Kidney (tissue), 14 donors: ENCODE results near the gene XYLT1. TPM values are rescaled to one million over a fixed set of nuclear protein-coding genes. Genes with fewer than 3 reads are reported as not detected.

Experiments
- DNase-seq, 5 donors: peaks; one replicate each; pipeline ENCODE4 v3.0.0-alpha.2; 2013 to 2020
- FAIRE-seq: peaks from 2 replicates; lab custom pipeline; 2012; peaks lifted over from hg19 to GRCh38; lab: Jason Lieb, UNC
- H3K27ac ChIP-seq, 2 donors: one replicate each; pipeline ENCODE4 v1.7.0; 2013; ENCODE audit warnings: low read depth in 2 of 2, low read length in 2 of 2, inconsistent platforms in 1 of 2
- H3K27me3 ChIP-seq: one replicate; pipeline ENCODE4 v1.7.1; 2013; ENCODE audit warnings: low read length, inconsistent platforms; ENCODE audit not compliant: control insufficient read depth, insufficient read depth
- H3K36me3 ChIP-seq, 3 donors: one replicate each; pipeline versions ENCODE4 v1.7.0 to v1.7.1; 2013; ENCODE audit warnings: low read length in 3 of 3, control low read depth in 1 of 3, inconsistent platforms in 1 of 3; ENCODE audit not compliant: insufficient read depth in 3 of 3, control insufficient read depth in 2 of 3
- H3K4me1 ChIP-seq, 3 donors: one replicate each; pipeline versions ENCODE4 v1.7.0 to v1.7.1; 2013; ENCODE audit warnings: low read length in 3 of 3, inconsistent platforms in 1 of 3, low read depth in 1 of 3; ENCODE audit not compliant: control insufficient read depth in 2 of 3, insufficient read depth in 2 of 3
- H3K4me3 ChIP-seq, 3 donors: one replicate each; pipeline versions ENCODE4 v1.7.0 to v1.8.1; 2013; ENCODE audit warnings: low read length in 3 of 3, control low read depth in 1 of 3, inconsistent platforms in 1 of 3
- H3K9ac ChIP-seq, 3 donors: one replicate each; pipeline versions ENCODE4 v1.7.0 to v1.7.1; 2013; ENCODE audit warnings: low read length in 3 of 3, control low read depth in 1 of 3, inconsistent platforms in 1 of 3
- H3K9me3 ChIP-seq, 3 donors: one replicate each; pipeline versions ENCODE4 v1.7.0 to v1.7.1; 2013; ENCODE audit warnings: low read length in 3 of 3, control low read depth in 1 of 3, inconsistent platforms in 1 of 3; ENCODE audit not compliant: control insufficient read depth in 2 of 3, insufficient read depth in 1 of 3
- intact Hi-C: fragments of 100-400 bp; cut with DNase I; formaldehyde crosslinking; loops from one replicate; pipeline ENCODE4 v1.11.1; 2022
- polyA plus RNA-seq: library from polyadenylated mRNA; stranded (reverse); fragments of 350-450 nt; fragmentation: Illumina TruSeq; extraction: RNeasy Lipid Tissue Mini Kit (QIAGEN cat#74804); gene quantifications from one replicate; pipeline ENCODE4 v1.2.3, GENCODE V29; 2014; ENCODE audit warnings: low read depth, low replicate concordance; ENCODE audit not compliant: insufficient read depth
- total RNA-seq: library from RNA; stranded (reverse); fragmentation: NEBNext Ultra II Directional; extraction: Animal tissue kit (Norgen Biotek cat#: 25700); gene quantifications from one replicate; pipeline ENCODE4 v1.2.1, GENCODE V29; 2021
- TF ChIP-seq, protein P1 (sequence below): IDR thresholded peaks from 3 replicates; pipeline ENCODE4 v1.5.1; 2012; ENCODE audit warnings: mild to moderate bottlenecking, moderate library complexity, borderline replicate concordance; ENCODE audit not compliant: insufficient read depth; ENCODE audit errors: extremely low read depth
- donor health status: control.
- donor health status: control.
- donor health status: control.
- donor health status: control.
- donor health status: control.
- donor health status: DM: yes; HTN: yes; CAD: no.
- donor health status: Normal renal cell carcinoma (clear cell type).

XYLT1 gene
- total and polyA plus RNA-seq, 2 donors from 2014 or later = 0.52 to 7.6 TPM

DNA sequence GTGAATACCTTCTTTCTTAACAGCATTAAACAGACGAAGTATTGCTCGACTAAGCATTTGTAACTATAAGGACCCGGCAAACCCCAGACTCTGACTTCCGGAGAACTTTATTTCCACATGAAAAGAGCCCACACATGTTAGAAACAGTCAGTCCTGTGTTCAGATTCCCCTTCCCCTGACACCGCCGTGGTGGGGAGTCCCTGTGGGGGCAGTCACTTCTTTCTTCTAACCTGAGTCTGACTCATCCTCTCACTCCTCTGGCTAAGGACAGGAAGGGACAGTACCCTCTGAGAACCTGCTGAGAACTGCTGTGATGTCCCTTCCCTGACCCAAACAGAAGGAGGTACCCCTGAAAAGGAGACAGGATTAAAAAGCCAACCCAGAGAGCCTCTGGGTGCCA, 165.1 kb downstream of the XYLT1 start:
- Histone ChIP-seq H3K4me3 (no peak overlapping the region), H3K9ac (no peak overlapping the region), H3K9me3 (no peaks in the 10 kb centered on the region), H3K4me1 (peaks cover 3 to 5% (median 4%) of the 10 kb centered on the region in 3 donors), H3K27me3 (no peaks in the 10 kb centered on the region), H3K27ac (no peak overlapping the region), H3K36me3 (no peaks in the 10 kb centered on the region)
- TF ChIP-seq, protein P1, sequence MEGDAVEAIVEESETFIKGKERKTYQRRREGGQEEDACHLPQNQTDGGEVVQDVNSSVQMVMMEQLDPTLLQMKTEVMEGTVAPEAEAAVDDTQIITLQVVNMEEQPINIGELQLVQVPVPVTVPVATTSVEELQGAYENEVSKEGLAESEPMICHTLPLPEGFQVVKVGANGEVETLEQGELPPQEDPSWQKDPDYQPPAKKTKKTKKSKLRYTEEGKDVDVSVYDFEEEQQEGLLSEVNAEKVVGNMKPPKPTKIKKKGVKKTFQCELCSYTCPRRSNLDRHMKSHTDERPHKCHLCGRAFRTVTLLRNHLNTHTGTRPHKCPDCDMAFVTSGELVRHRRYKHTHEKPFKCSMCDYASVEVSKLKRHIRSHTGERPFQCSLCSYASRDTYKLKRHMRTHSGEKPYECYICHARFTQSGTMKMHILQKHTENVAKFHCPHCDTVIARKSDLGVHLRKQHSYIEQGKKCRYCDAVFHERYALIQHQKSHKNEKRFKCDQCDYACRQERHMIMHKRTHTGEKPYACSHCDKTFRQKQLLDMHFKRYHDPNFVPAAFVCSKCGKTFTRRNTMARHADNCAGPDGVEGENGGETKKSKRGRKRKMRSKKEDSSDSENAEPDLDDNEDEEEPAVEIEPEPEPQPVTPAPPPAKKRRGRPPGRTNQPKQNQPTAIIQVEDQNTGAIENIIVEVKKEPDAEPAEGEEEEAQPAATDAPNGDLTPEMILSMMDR = no peak
- DNase-seq = no peak
- intact Hi-C loops = no loop called here
- no peak for FAIRE-seq

DNA sequence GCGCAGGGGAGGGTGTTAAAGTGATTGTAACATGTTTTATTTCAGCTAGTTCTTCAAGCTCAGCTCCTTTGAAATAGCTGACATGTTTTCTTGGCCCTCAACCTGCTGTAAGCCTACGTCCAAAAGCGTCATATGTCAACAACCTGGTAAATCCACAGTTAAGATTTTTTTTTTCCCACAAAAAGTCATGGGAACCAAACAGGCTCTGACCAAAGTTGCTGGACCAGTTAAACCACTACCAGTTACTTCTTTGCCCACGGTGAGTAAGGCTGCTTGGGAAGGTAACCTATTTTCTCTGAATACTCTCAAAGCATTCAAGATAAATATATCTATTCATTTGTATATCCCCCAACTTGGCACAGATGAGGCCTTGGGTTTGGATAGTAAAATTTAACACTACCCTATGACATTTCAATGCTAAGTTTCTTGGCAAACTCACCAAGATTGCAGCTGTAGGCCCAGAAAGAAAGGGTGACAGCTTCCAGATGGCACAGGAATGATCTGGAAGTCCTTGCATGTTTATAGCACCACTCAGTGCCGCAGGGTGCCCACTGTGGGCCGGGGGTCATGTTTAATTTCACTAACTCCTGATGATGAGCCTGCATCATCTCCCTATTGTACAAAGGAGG, 166.2 kb downstream of the XYLT1 start:
- no peak for FAIRE-seq
- H3K27me3 ChIP-seq = no peaks in the 10 kb centered on the region
- no peak overlapping the region for H3K4me3 ChIP-seq
- no peak overlapping the region for H3K9ac ChIP-seq
- H3K4me1 ChIP-seq = peaks cover 3 to 5% (median 4%) of the 10 kb centered on the region in 3 donors
- DNase-seq = peak in 3 of 5 donors; percentile 26 to 80 (median 78)
- TF ChIP-seq, protein P1 = no peak
- H3K36me3 ChIP-seq = no peaks in the 10 kb centered on the region
- H3K27ac ChIP-seq = peak overlapping the region in 1 of 2 donors; percentile 29
- no peaks in the 10 kb centered on the region for H3K9me3 ChIP-seq
- intact Hi-C loops = no loop called here

DNA sequence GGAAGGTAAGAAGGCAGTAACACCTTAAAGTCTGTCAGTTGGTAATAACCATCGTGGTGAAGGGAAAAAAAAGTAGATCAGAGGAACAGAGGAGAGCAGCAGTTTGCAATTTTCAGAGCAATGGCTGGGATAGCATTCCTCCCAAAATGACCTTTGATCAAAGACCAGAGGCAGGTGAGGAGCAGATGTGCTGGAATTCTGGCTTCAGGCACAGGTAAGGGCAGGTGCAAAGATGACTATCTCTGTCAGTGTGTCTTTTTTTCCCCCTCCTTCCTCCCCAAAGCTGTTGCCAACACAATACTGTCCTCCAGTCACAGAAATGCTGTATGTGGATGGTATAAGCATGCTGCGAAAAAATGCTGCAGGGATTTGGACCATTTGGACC, 166.7 kb downstream of the XYLT1 start:
- Histone ChIP-seq H3K9ac (no peak overlapping the region), H3K4me3 (no peak overlapping the region), H3K9me3 (no peaks in the 10 kb centered on the region), H3K36me3 (no peaks in the 10 kb centered on the region), H3K27me3 (no peaks in the 10 kb centered on the region), H3K27ac (no peak overlapping the region), H3K4me1 (peaks cover 3 to 5% (median 4%) of the 10 kb centered on the region in 3 donors)
- DNase-seq = no peak
- FAIRE-seq = no peak
- intact Hi-C loops = no loop called here
- TF ChIP-seq, protein P1 = no peak
